Raji (cell line): ENCODE results near the gene GUCY1A2.

Experiments
- POLR2A ChIP-seq: IDR thresholded peaks from 2 replicates; pipeline ENCODE4 v1.6.1; 2011; ENCODE audit warnings: low read depth, low read length, control low read depth; ENCODE audit not compliant: insufficient read depth

GUCY1A2 gene

GRCh38 chr11:106834567-106834966 is 183.7 kb downstream of the GUCY1A2 start:
- no peak for TF ChIP-seq POLR2A

DNA sequence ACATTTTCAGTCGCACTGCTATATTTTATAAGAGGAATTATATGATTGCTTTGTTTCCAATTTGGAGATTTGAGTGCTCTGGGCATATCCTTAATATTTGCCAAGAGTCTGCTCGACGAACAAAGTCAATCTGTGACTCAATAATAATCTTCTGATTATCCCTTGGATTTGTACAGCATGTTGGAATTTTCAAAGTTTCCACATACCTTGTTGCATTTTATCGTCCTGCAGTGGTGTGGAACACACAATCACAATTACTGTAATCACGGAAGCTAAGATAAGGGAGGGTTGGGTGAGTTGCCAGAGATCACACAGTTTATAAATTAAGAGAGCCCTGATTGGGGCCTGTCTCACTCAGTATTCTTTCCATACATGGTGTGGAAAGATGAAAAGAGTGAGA is 189.3 kb downstream of the GUCY1A2 start:
- TF ChIP-seq POLR2A, result no peak

GRCh38 chr11:106828576-106828975 is 189.7 kb downstream of the GUCY1A2 start:
- no peak for TF ChIP-seq POLR2A

DNA sequence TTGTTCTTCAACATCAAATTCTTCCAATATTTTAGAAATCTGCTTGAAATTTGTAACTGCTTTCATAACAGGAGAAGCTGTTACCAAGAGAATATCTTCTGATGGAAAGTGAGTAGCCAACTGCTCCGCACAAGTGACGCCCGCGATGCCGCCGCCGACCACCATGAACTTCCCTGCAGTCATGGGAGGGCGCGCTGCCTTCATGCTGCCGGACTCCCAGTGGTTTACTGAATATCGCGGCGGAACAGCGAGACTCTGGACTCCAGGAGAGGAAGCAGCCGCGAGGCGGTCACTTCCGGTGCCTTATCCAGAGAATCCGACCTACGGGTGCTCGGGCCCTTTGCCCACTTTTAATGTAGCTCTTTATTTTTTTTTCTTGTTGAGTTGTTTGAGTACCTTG is 190.6 kb downstream of the GUCY1A2 start:
- no peak for TF ChIP-seq POLR2A

- TF ChIP-seq POLR2A, result no peak
Measured at GRCh38 chr11:106821826-106822225, 196.4 kb downstream of the GUCY1A2 start.

DNA sequence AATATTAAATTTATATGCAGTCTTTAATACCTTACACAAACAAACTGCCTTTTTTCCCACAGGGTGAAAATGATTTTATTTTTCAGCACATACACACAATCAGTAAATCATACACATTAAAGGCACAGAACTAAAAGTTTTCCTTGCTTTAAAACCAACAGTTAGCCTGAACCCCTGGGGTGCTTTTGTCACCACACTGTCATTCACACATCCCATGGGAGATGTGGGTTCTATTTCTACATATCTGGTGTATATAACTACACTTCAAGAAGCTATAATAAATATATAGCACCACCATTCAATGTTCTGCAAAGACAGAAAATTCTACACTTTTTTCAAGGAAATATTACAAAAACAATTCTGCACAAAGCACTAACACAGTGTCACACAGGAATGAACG is 197.0 kb downstream of the GUCY1A2 start:
- no peak for TF ChIP-seq POLR2A

DNA sequence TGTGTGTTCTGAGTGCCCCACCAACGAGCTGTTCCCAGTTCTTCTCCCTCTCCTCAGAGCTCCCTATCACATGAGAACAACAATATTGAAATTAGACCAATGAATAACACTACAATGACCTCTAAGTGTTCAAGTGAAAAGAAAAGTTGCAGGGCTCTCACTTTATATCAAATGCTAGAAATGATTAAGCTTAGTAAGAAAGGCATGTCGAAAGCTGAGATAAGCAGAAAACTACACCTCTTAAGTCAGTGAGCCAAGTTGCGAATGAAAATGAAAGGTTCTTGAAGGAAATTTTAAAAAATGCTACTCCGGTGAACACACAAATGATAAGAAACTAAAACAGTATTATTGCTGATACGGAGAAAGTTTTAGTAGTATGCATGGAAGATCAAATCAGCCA is 199.8 kb downstream of the GUCY1A2 start:
- no peak for TF ChIP-seq POLR2A

DNA sequence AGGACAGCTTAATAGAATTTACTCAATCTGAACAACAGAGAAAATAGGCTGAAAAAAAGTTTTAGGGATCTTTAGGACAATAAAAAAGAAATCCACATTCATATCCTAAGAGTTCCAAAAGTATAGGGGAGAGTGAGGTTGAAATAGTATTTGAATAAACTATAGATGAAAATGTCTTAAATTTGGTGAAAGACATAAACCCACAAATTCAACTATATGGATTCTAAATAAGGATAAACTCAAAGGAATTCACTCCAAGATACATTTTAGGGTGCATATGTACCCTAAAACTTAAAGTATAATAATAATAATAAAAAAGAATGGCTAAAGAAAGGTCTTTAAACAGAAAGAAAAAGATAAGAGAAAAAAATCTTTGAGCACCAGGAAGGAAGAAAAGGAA is 203.1 kb downstream of the GUCY1A2 start:
- TF ChIP-seq POLR2A, result no peak

DNA sequence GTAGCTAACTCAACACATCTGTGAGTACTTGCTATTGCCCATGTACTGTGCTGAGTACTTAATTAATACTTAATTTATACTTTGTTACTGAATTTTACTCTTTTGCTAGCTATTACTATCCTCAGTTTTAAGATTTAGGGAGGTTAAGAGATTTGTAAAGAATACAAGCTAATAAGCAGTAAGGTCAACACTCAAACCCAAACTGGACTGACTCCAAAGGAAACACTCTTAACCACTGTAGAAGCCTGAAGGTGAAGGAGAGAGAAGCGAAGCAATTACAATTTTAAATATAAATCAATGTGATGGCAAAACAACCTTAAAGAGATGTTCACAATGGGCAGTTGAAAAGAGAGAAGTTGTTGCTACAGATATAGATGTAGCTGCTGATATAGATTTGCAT is 204.5 kb downstream of the GUCY1A2 start:
- TF ChIP-seq POLR2A, result no peak

GRCh38 chr11:106794058-106794457 is 224.2 kb downstream of the GUCY1A2 start:
- no peak for TF ChIP-seq POLR2A

DNA sequence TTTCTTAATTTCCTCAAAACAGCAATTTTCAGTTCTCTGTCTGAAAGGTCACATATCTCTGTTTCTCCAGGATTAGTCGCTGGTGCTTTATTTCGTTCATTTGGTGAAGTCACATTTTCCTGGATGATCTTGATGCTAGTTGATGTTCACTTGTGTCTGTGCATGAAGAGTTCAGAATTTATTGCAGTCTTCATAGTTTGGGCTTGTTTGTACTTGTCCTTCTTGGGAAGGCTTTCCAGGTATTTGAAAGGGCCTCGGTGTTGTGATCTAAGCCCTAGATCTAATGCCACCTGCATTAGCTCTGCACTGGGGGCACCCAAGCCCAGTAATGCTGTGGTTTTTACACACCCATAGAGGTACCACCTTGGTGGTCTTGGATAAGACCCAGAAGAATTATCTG is 228.9 kb downstream of the GUCY1A2 start:
- TF ChIP-seq POLR2A, result no peak

DNA sequence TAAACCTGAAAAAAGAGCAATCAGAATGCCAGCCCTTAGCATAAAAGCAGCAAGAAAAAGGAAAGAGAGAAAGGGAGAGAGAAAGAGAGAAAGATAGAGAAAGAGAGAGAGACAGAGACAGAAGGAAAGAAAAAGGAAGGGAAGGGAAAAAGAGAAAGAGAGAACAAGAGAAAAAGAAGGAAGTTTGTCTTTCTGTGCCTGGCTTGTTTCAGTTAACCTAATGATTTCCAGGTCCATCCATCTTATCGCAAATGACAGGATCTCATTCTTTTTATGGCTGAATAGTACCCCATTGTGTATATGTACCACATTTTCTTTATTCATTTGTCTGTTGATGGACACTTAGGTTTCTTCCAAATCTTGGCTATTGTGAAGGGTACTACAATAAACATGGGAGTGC is 230.8 kb downstream of the GUCY1A2 start:
- no peak for TF ChIP-seq POLR2A

DNA sequence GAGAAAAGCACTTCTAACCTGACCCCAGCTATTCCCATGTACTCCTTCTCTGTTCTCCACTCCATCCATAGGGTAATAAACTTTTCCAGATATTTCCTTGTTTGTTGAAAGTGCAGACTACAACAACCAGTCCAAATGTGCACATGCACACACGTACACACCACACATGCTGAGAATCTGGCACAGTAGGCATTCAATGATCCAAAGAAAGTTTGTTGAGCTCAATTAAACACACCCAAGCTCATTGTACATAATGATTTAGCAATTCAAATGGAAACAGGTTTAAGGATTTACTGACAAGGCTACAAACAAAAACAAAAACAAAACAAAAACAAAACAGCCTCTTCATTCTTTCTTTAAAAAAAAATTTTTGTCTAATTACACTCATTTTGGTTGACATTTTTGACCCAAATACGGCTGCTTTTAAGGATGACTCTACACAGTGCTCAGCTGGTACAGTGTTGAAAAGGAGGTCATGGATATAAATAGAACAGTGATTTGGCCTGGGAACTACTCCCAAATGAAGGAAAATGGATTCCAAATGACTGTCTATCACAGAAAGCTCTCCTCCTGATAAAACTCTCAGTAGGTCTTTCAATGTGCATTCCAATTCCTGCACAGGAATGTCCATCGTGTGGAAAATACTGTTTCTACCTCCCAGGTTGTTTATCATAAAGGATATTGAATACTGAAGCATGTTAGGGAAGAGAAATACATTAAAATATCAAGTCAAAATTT is 232.2 kb downstream of the GUCY1A2 start:
- TF ChIP-seq POLR2A, result no peak

- TF ChIP-seq POLR2A, result no peak
Measured at GRCh38 chr11:106770489-106771085, 247.7 kb downstream of the GUCY1A2 start.

- no peak for TF ChIP-seq POLR2A
Measured at GRCh38 chr11:106765469-106766258, 252.6 kb downstream of the GUCY1A2 start.

GRCh38 chr11:106763501-106763900 is 254.8 kb downstream of the GUCY1A2 start:
- no peak for TF ChIP-seq POLR2A
